ENCODE measurements around the gene GPC1.

The GPC1 gene

GRCh38 chr2:240509667-240510512, 74.4 kb downstream of the GPC1 start:
- DNase-seq (ENCODE audit: low read depth), result no peak
- no peak for TF ChIP-seq CTCF (conservative IDR thresholded peaks at IDR 0.05; ENCODE audit: control insufficient read depth, insufficient read depth, low read depth, low read length)
- no peak overlapping the region for H3K4me3 ChIP-seq (ENCODE audit: control insufficient read depth, low read depth, low read length)

- DNase-seq (ENCODE audit: low read depth), result no peak
- TF ChIP-seq CTCF (conservative IDR thresholded peaks at IDR 0.05; ENCODE audit: control insufficient read depth, insufficient read depth, low read depth, low read length), result no peak
- no peak overlapping the region for H3K4me3 ChIP-seq (ENCODE audit: control insufficient read depth, low read depth, low read length)
Observed at GRCh38 chr2:240510513-240511210, 75.2 kb downstream of the GPC1 start.

- no peak overlapping the region for H3K4me3 ChIP-seq (ENCODE audit: control insufficient read depth, low read depth, low read length)
- no peak for DNase-seq (ENCODE audit: low read depth)
- no peak for TF ChIP-seq CTCF (conservative IDR thresholded peaks at IDR 0.05; ENCODE audit: control insufficient read depth, insufficient read depth, low read depth, low read length)
Observed at GRCh38 chr2:240511351-240512108, 76.1 kb downstream of the GPC1 start.

- H3K4me3 ChIP-seq (ENCODE audit: control insufficient read depth, low read depth, low read length), result no peak overlapping the region
- TF ChIP-seq CTCF (conservative IDR thresholded peaks at IDR 0.05; ENCODE audit: control insufficient read depth, insufficient read depth, low read depth, low read length), result no peak
- no peak for DNase-seq (ENCODE audit: low read depth)
Observed at GRCh38 chr2:240512109-240512485, 76.6 kb downstream of the GPC1 start.

- no peak overlapping the region for H3K4me3 ChIP-seq (ENCODE audit: control insufficient read depth, low read depth, low read length)
- no peak for DNase-seq (ENCODE audit: low read depth)
- no peak for TF ChIP-seq CTCF (conservative IDR thresholded peaks at IDR 0.05; ENCODE audit: control insufficient read depth, insufficient read depth, low read depth, low read length)
Observed at GRCh38 chr2:240512666-240513535, 77.4 kb downstream of the GPC1 start.
